Measurements from ENCODE around the gene NME3. TPM values are rescaled to one million over a fixed set of nuclear protein-coding genes. Genes with fewer than 3 reads are reported as not detected.

NME3 gene
- total RNA-seq, 1 donor from 2014 or later = 326 TPM

- intact Hi-C loops (cut with DNase I) = no loop called here
- no peak overlapping the region for H3K4me3 ChIP-seq
- TF ChIP-seq, protein P1, sequence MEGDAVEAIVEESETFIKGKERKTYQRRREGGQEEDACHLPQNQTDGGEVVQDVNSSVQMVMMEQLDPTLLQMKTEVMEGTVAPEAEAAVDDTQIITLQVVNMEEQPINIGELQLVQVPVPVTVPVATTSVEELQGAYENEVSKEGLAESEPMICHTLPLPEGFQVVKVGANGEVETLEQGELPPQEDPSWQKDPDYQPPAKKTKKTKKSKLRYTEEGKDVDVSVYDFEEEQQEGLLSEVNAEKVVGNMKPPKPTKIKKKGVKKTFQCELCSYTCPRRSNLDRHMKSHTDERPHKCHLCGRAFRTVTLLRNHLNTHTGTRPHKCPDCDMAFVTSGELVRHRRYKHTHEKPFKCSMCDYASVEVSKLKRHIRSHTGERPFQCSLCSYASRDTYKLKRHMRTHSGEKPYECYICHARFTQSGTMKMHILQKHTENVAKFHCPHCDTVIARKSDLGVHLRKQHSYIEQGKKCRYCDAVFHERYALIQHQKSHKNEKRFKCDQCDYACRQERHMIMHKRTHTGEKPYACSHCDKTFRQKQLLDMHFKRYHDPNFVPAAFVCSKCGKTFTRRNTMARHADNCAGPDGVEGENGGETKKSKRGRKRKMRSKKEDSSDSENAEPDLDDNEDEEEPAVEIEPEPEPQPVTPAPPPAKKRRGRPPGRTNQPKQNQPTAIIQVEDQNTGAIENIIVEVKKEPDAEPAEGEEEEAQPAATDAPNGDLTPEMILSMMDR (IDR thresholded peaks at IDR 0.05) = no peak
- no peaks in the 10 kb centered on the region for H3K4me1 ChIP-seq
- H3K9me3 ChIP-seq = no peaks in the 10 kb centered on the region
- H3K36me3 ChIP-seq = peaks cover 68 to 79% of the 10 kb centered on the region in 2 donors
- no peak overlapping the region for H3K27ac ChIP-seq
- no peak for DNase-seq (ENCODE audit: low spot score in 2 of 2)
- H3K27me3 ChIP-seq = no peaks in the 10 kb centered on the region
Measured at GRCh38 chr16:1745900-1746692, 25.2 kb downstream of the NME3 start.

DNA sequence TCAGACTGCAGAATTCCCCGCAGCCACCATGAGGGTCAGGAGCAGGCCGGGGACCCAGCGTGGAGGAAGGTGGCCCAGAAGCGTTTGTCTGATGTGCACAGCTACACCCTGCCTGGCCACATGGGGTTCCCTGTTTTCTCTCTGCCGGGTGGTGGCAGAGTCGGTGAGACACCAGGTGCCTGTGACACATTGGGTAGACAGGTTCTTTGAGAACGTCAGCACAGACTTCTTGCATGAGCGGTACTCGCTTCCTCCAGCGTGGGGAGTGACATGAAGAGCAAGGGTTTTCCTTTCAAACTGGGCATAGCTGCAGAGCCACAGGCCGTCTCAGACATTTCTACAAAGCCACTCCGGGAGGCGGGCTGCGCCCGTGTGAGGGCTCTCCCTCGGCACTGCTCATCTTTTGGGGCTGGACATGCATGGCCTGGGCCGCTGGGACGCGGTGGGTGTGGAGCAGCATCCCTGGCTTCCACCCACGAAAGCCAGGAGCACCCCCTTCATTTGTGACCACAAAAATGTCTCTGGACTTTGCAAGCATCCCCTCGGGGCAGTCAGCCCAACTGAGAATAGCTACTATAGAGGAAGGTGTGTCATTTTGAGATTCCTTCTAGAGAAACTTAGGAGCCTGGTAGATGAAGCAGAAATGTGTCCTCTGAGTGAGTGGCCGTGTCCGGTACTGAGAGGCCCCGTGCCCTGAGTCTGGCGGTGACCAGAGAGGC, 26.0 kb downstream of the NME3 start:
- TF ChIP-seq, protein P1 (IDR thresholded peaks at IDR 0.05) = no peak
- no peaks in the 10 kb centered on the region for H3K4me1 ChIP-seq
- no peak overlapping the region for H3K4me3 ChIP-seq
- no peak for DNase-seq (ENCODE audit: low spot score in 2 of 2)
- H3K27ac ChIP-seq = no peak overlapping the region
- no peaks in the 10 kb centered on the region for H3K27me3 ChIP-seq
- intact Hi-C loops (cut with DNase I) = no loop called here
- no peaks in the 10 kb centered on the region for H3K9me3 ChIP-seq
- H3K36me3 ChIP-seq = peaks cover 66 to 78% of the 10 kb centered on the region in 2 donors

DNA sequence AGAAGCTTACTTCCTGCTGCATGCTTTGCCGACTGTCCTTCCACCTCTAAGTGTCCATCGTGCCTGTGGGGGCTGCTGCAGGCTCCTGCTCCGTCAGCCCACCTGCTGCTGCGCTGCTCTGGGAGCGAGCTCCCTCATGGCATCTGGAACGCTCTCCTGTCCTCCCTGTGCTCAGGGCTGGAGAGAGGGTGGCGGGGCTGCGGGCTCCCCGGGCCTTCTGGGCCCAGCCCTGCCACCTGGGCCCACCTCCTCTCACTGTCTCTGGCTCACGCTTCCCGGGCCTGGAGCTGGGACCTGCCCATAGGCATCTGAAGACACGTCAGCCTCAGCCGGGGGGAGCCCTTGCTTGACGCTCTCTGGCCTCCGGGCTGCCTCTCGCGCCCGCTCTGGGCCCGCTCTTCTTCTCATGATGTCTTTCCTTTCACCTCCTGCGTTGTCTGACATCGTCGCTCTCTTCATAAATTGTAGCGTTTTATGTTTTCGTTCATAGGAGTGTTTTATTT, 27.0 kb downstream of the NME3 start:
- intact Hi-C loops (cut with DNase I) = no loop called here
- TF ChIP-seq, protein P1 (IDR thresholded peaks at IDR 0.05) = no peak
- Histone ChIP-seq H3K4me1 (no peaks in the 10 kb centered on the region), H3K36me3 (peaks cover 61 to 69% of the 10 kb centered on the region in 2 donors), H3K4me3 (no peak overlapping the region), H3K27ac (no peak overlapping the region), H3K27me3 (no peaks in the 10 kb centered on the region), H3K9me3 (no peaks in the 10 kb centered on the region)
- no peak for DNase-seq (ENCODE audit: low spot score in 2 of 2)

DNA sequence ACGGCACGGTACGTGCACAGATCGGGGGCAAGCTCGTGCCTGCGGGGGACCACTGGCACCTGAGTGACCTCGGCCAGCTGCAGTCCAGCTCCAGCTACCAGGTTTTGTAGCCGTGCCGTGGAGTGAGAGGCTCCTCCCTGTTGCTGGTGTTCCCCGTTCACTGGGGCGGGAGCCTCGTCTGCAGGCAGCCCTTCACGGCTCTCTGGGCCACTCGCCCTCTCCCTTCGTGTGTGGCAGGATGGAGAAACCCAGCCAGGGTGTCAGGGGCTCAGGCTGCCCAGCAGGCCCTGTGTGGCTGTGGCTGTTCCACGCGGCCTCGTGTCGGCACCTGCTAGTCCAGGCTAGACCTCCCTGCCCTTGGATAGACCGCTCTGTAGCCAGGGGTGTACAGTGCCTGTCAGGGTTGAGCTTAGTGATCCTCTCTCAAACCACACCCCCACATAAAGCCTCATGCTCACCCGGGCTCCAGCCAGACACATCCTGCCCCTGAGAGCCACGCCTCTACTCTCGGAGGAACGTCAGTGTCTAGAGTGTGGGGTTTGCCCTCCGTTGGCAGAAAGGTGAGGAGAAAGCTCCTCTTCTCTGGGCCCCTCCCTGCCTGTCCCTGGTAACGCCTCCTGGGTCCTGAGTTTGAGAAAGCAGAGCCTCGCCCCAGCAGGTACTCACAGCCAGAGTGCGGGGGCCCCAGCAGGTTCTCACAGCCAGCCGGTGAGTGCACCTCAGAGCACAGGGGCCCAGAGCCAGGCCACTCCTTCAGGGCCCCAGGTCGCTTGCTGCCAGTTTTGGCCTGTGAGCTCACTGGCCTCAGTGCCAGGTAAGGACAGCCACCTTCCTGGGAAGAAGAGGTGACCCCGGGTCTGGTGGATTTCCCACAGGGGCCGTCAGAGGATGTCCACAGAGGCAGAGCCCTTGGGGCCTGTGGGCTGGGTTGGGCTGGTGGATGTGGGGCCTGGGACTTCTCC, 27.7 kb downstream of the NME3 start:
- no peaks in the 10 kb centered on the region for H3K27me3 ChIP-seq
- H3K36me3 ChIP-seq = peaks cover 54 to 61% of the 10 kb centered on the region in 2 donors
- no peaks in the 10 kb centered on the region for H3K4me1 ChIP-seq
- H3K27ac ChIP-seq = no peak overlapping the region
- TF ChIP-seq, protein P1 (IDR thresholded peaks at IDR 0.05) = no peak
- H3K9me3 ChIP-seq = no peaks in the 10 kb centered on the region
- DNase-seq (ENCODE audit: low spot score in 2 of 2) = no peak
- no peak overlapping the region for H3K4me3 ChIP-seq
- intact Hi-C loops (cut with DNase I) = no loop called here

- Histone ChIP-seq H3K36me3 (peaks cover 34 to 41% of the 10 kb centered on the region in 2 donors), H3K27ac (no peak overlapping the region), H3K27me3 (no peaks in the 10 kb centered on the region), H3K4me3 (no peak overlapping the region), H3K9me3 (no peaks in the 10 kb centered on the region), H3K4me1 (no peaks in the 10 kb centered on the region)
- no peak for DNase-seq (ENCODE audit: low spot score in 2 of 2)
- TF ChIP-seq, protein P1 (IDR thresholded peaks at IDR 0.05) = no peak
- intact Hi-C loops (cut with DNase I) = no loop called here
Measured at GRCh38 chr16:1741553-1742165, 29.7 kb downstream of the NME3 start.
